ENCODE measurements around the gene PPIL4. TPM values are rescaled to one million over a fixed set of nuclear protein-coding genes. Genes with fewer than 3 reads are reported as not detected.

PPIL4 gene
- total RNA-seq, 1 experiment from 2014 or later: 37.2 TPM

GRCh38 chr6:149563203-149563927 lies 17.5 kb upstream of the PPIL4 start:
- H3K4me1 Mint-ChIP-seq (ENCODE audit: insufficient read depth, unreplicated experiment): peaks cover 7% of the 10 kb centered on the region
- TF ChIP-seq CTCF (IDR thresholded peaks at IDR 0.05; ENCODE audit: unreplicated experiment): no peak
- ChIA-PET POLR2A (interaction anchor here (0.6 to 5.3 kb wide), 8 partner anchors 11 to 293 kb away, joined by 3 to 121 read pairs (median 6); partner anchors contain the start of genes LATS1 and PPIL4), CTCF (interaction anchor here (0.6 to 3.6 kb wide), 7 partner anchors 11 to 276 kb away, joined by 3 to 26 read pairs (median 4); partner anchors contain the start of gene PPIL4)
- no TSS peak for BruUV-seq (replicated peaks)
- H3K36me3 Mint-ChIP-seq (ENCODE audit: insufficient read depth, unreplicated experiment): no peaks in the 10 kb centered on the region
- intact Hi-C loops (cut with micrococcal nuclease): no loop called here
- H3K4me3 Mint-ChIP-seq (ENCODE audit: unreplicated experiment): peak overlapping the region; percentile 46
- no peaks in the 10 kb centered on the region for H3K9me3 Mint-ChIP-seq (ENCODE audit: unreplicated experiment)
- peak; percentile 87 for DNase-seq (ENCODE audit: unreplicated experiment)
- H3K27me3 Mint-ChIP-seq (ENCODE audit: insufficient read depth, unreplicated experiment): peaks cover 12% of the 10 kb centered on the region
- H3K27ac Mint-ChIP-seq (ENCODE audit: low read depth, unreplicated experiment): peak overlapping the region; percentile 31

- Mint-ChIP-seq H3K4me3 (ENCODE audit: unreplicated experiment) (no peak overlapping the region), H3K36me3 (ENCODE audit: insufficient read depth, unreplicated experiment) (no peaks in the 10 kb centered on the region), H3K27ac (ENCODE audit: low read depth, unreplicated experiment) (no peak overlapping the region), H3K9me3 (ENCODE audit: unreplicated experiment) (no peaks in the 10 kb centered on the region), H3K4me1 (ENCODE audit: insufficient read depth, unreplicated experiment) (peaks cover 7% of the 10 kb centered on the region), H3K27me3 (ENCODE audit: insufficient read depth, unreplicated experiment) (peaks cover 37% of the 10 kb centered on the region)
- CTCF ChIA-PET: interaction anchor here (3.6 kb wide), 1 partner anchor 14 kb away, joined by 26 read pairs; the partner anchor contains the start of gene PPIL4
- peak; percentile 39 for TF ChIP-seq CTCF (IDR thresholded peaks at IDR 0.05; ENCODE audit: unreplicated experiment)
- POLR2A ChIA-PET: interaction anchor here (1.0 kb wide), 1 partner anchor 15 kb away, joined by 3 read pairs; the partner anchor contains the start of gene PPIL4
- intact Hi-C loops (cut with micrococcal nuclease): no loop called here
- no TSS peak for BruUV-seq (replicated peaks)
- peak; percentile 27 for DNase-seq (ENCODE audit: unreplicated experiment)
These were observed 14.9 kb upstream of the PPIL4 start for GRCh38 chr6:149560736-149561135.

DNA sequence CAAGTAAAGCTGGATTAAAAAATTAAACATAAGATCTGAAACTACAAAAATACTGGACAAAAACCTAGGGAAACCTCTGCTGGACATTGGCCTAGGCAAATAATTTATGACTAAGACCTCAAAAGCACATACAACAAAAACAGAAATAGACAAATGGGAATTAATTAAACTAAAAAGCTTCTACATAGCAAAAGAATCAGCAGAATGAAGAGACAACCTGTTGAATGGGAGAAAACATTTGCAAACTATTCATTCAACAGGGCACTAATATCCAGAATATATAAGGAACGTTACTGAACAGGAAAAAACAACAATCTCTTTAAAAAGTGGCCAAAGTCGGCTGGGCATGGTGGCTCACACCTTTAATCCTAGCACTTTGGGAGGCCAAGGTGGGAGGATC lies 13.5 kb upstream of the PPIL4 start:
- ChIA-PET POLR2A (no interaction called here), CTCF (interaction anchor here (0.5 to 0.9 kb wide), 3 partner anchors 14 to 982 kb away, joined by 3 read pairs; partner anchors contain the start of gene PPIL4)
- H3K9me3 Mint-ChIP-seq (ENCODE audit: unreplicated experiment): no peaks in the 10 kb centered on the region
- H3K4me3 Mint-ChIP-seq (ENCODE audit: unreplicated experiment): no peak overlapping the region
- peaks cover 48% of the 10 kb centered on the region for H3K27me3 Mint-ChIP-seq (ENCODE audit: insufficient read depth, unreplicated experiment)
- no peak overlapping the region for H3K27ac Mint-ChIP-seq (ENCODE audit: low read depth, unreplicated experiment)
- intact Hi-C loops (cut with micrococcal nuclease): no loop called here
- H3K36me3 Mint-ChIP-seq (ENCODE audit: insufficient read depth, unreplicated experiment): no peaks in the 10 kb centered on the region
- TF ChIP-seq CTCF (IDR thresholded peaks at IDR 0.05; ENCODE audit: unreplicated experiment): no peak
- BruUV-seq (replicated peaks): no TSS peak
- no peak for DNase-seq (ENCODE audit: unreplicated experiment)
- peaks cover 7% of the 10 kb centered on the region for H3K4me1 Mint-ChIP-seq (ENCODE audit: insufficient read depth, unreplicated experiment)

GRCh38 chr6:149558029-149558428 lies 12.2 kb upstream of the PPIL4 start:
- ChIA-PET POLR2A (no interaction called here), CTCF (interaction anchor here (0.7 kb wide), 1 partner anchor 282 kb away, joined by 3 read pairs; no protein-coding TSS in a partner anchor)
- Mint-ChIP-seq H3K9me3 (ENCODE audit: unreplicated experiment) (no peaks in the 10 kb centered on the region), H3K36me3 (ENCODE audit: insufficient read depth, unreplicated experiment) (no peaks in the 10 kb centered on the region), H3K4me3 (ENCODE audit: unreplicated experiment) (no peak overlapping the region), H3K4me1 (ENCODE audit: insufficient read depth, unreplicated experiment) (no peaks in the 10 kb centered on the region), H3K27ac (ENCODE audit: low read depth, unreplicated experiment) (no peak overlapping the region), H3K27me3 (ENCODE audit: insufficient read depth, unreplicated experiment) (peaks cover 48% of the 10 kb centered on the region)
- intact Hi-C loops (cut with micrococcal nuclease): no loop called here
- DNase-seq (ENCODE audit: unreplicated experiment): no peak
- no peak for TF ChIP-seq CTCF (IDR thresholded peaks at IDR 0.05; ENCODE audit: unreplicated experiment)
- no TSS peak for BruUV-seq (replicated peaks)

Data from MCF 10A (cell line).